GM12878 (cell line): ENCODE results near the gene NRP2. TPM values are rescaled to one million over a fixed set of nuclear protein-coding genes. Genes with fewer than 3 reads are reported as not detected.
A peak's percentile ranks its signal among the peaks of the same experiment; 100 is the strongest.

Experiments
- ATAC-seq: fragments of 200-7000 bp; cut with Tn5 transposase; 3 replicates; pipeline ENCODE4 v1.9.1; 2020; ENCODE audit warnings: mild to moderate bottlenecking, moderate library complexity
- BruUV-seq: library from RNA; stranded (reverse); fragments of 400-500 nt; replicated peaks from 2 replicates; lab custom pipeline; 2021; lab: Mats Ljungman, UMichigan
- CTCF ChIA-PET: fragments of 300-600 bp; sonication (Branson Sonifier 250); formaldehyde crosslinking; extraction: SDS; loops from one replicate; lab custom pipeline; 2021; ENCODE audit warnings: inconsistent platforms; lab: Yijun Ruan, JAX
- POLR2A ChIA-PET: fragments of 350-600 bp; formaldehyde crosslinking; extraction: SDS; loops from one replicate; lab custom pipeline; 2021; ENCODE audit warnings: inconsistent platforms; lab: Charles Lee
- RAD21 ChIA-PET: fragments of 300-600 bp; sonication (Branson Sonifier 250); formaldehyde crosslinking; loops from one replicate; lab custom pipeline; 2023; ENCODE audit warnings: antibody characterized with exemption; ENCODE audit not compliant: unreplicated experiment; lab: Charles Lee
- SMC1A ChIA-PET: fragments of 300-600 bp; sonication (Branson Sonifier 250); formaldehyde crosslinking; loops from one replicate; lab custom pipeline; 2023; ENCODE audit not compliant: unreplicated experiment, uncharacterized antibody; lab: Charles Lee
- DNase-seq: peaks from one replicate; pipeline ENCODE4 v3.0.0-alpha.2; 2011; ENCODE audit warnings: low read depth, low spot score
- FAIRE-seq: peaks from 3 replicates; lab custom pipeline; 2011; peaks lifted over from hg19 to GRCh38; lab: Jason Lieb, UNC
- H2AFZ ChIP-seq: 2 replicates; pipeline ENCODE4 v1.6.0; 2011; ENCODE audit warnings: low read depth, low read length, control low read depth; ENCODE audit not compliant: control insufficient read depth
- H3K27ac ChIP-seq: 2 replicates; pipeline ENCODE4 v1.5.1; 2011; ENCODE audit warnings: control low read depth; ENCODE audit not compliant: control insufficient read depth, insufficient read depth
- H3K27me3 ChIP-seq, 2 experiments: replicated peaks in 1 of 2; 2 replicates each; pipeline versions ENCODE4 v1.6.0 to v1.6.1; 2011; ENCODE audit warnings: low read length in 1 of 2; ENCODE audit not compliant: control insufficient read depth in 2 of 2, insufficient read depth in 2 of 2
- H3K36me3 ChIP-seq, 2 experiments: 2 replicates each; pipeline ENCODE4 v1.5.1; 2011; ENCODE audit warnings: low read length in 1 of 2; ENCODE audit not compliant: control insufficient read depth in 2 of 2, insufficient read depth in 2 of 2
- H3K4me1 ChIP-seq: 2 replicates; pipeline ENCODE4 v1.6.1; 2011; ENCODE audit warnings: mild to moderate bottlenecking, low read length, moderate library complexity, mixed read lengths; ENCODE audit not compliant: control insufficient read depth, insufficient read depth
- H3K4me2 ChIP-seq: 2 replicates; pipeline ENCODE4 v1.6.0; 2011; ENCODE audit warnings: control low read depth; ENCODE audit not compliant: control insufficient read depth, insufficient read depth
- H3K4me3 ChIP-seq: fragments of 200-600 bp; sonication (generic); 2 replicates; pipeline ENCODE4 v1.5.1; 2016
- H3K79me2 ChIP-seq: 2 replicates; pipeline ENCODE4 v1.6.0; 2011; ENCODE audit warnings: low read length; ENCODE audit not compliant: control insufficient read depth, insufficient read depth
- H3K9ac ChIP-seq: 2 replicates; pipeline ENCODE4 v1.8.0; 2011; ENCODE audit warnings: low read length, control low read depth, mixed read lengths; ENCODE audit not compliant: control insufficient read depth, insufficient read depth
- H3K9me3 ChIP-seq: replicated peaks from 3 replicates; pipeline ENCODE4 v1.5.1; 2011; ENCODE audit warnings: mild to moderate bottlenecking, low read length; ENCODE audit not compliant: control insufficient read depth, insufficient read depth
- H4K20me1 ChIP-seq: 2 replicates; pipeline ENCODE4 v1.6.0; 2011; ENCODE audit not compliant: control insufficient read depth, insufficient read depth
- HDAC2 ChIP-seq: fragments of 200-600 bp; sonication (generic); IDR thresholded peaks from 2 replicates; pipeline ENCODE4 v1.6.1; 2017
- IRF4 ChIP-seq: IDR thresholded peaks from 2 replicates; pipeline ENCODE4 v1.6.1; 2011; ENCODE audit warnings: low read depth, low read length
- MAX ChIP-seq: IDR thresholded peaks from 2 replicates; pipeline ENCODE4 v1.6.1; 2012; ENCODE audit warnings: low read depth, low read length, improper control_type of control experiment
- PRDM15 ChIP-seq: fragments of 450-650 bp; formaldehyde crosslinking; IDR thresholded peaks from 2 replicates; pipeline ENCODE4 v1.4.0; 2020; ENCODE audit warnings: mild to moderate bottlenecking, moderate library complexity
- SPI1 ChIP-seq: IDR thresholded peaks from 2 replicates; pipeline ENCODE4 v1.6.1; 2011; ENCODE audit warnings: low read depth, mild to moderate bottlenecking, low read length, moderate library complexity, borderline replicate concordance; ENCODE audit not compliant: insufficient read depth
- WGBS: methylation state at CpG from one replicate; pipeline ENCODE4 v1.1.6; 2016; ENCODE audit warnings: low lambda C conversion rate; ENCODE audit not compliant: insufficient replicate concordance, insufficient coverage; ENCODE audit errors: missing lambda C conversion rate; 5-methylcytosine and 5-hydroxymethylcytosine counted together
- in situ Hi-C: fragments of 300-500 bp; cut with MboI; formaldehyde crosslinking; loops from 9 replicates; pipeline ENCODE4 v1.14.3; 2018; ENCODE audit warnings: mixed read lengths
- intact Hi-C: fragments of 100-400 bp; cut with micrococcal nuclease; formaldehyde crosslinking; loops from one replicate; pipeline ENCODE4 v1.14.2; 2022; ENCODE audit not compliant: unreplicated experiment
- polyA plus RNA-seq, 11 experiments: library from polyadenylated mRNA; depleted of rRNA in 4 of 11; unstranded in 6 of 11; stranded (reverse) in 5 of 11; fragments of >200 nt; fragmentation: Nextera tagmentation in 4 of 11; fragmentation: Illumina TruSeq in 1 of 11; extraction: Ambion mirVana in 4 of 11; extraction: Trizol in 1 of 11; gene quantifications; 1 replicate in 1 of 11; 2 replicates in 10 of 11; pipeline versions ENCODE4 v1.2.1 to v1.2.3, GENCODE V29; 2011 to 2016; ENCODE audit warnings: inconsistent platforms in 2 of 11, missing spikeins in 2 of 11, low read depth in 1 of 11
- total RNA-seq, 4 experiments: library from RNA; depleted of rRNA in 3 of 4; stranded (reverse); fragments of >200 nt in 3 of 4; fragmentation: Illumina TruSeq in 1 of 4; extraction: Trizol in 1 of 4; gene quantifications; 2 replicates each; pipeline versions ENCODE4 v1.2.1 to v1.2.3, GENCODE V29; 2013 to 2021

Gene NRP2
- total and polyA plus RNA-seq, 10 of the 15 experiments (the other 5 are each of a cell fraction or from before 2014, with no cell fraction given) = 0.06 to 1.2 (median 0.46) TPM

GRCh38 chr2:205802941-205803340 lies 120.6 kb downstream of the NRP2 start (continued):
- TF ChIP-seq PRDM15 (no peak), HDAC2 (no peak), IRF4 (no peak)

- RAD21 ChIA-PET = no interaction called here
- no peak for DNase-seq
- no peak overlapping the region for H3K4me2 ChIP-seq
- H3K27ac ChIP-seq = no peak overlapping the region
- H3K79me2 ChIP-seq = no peaks in the 10 kb centered on the region
- H2AFZ ChIP-seq = no peak overlapping the region
- 0% methylated on average over 1 of the region's 1 CpG for WGBS
- H3K36me3 ChIP-seq = no peaks in the 10 kb centered on the region
- no peak for ATAC-seq
- TF ChIP-seq MAX (no peak), SPI1 (0 out of 2 replicates have a peak, but pooled peaks have one; percentile 12)
- no peaks in the 10 kb centered on the region for H4K20me1 ChIP-seq
- BruUV-seq = no TSS peak
- POLR2A ChIA-PET = no interaction called here
- H3K9ac ChIP-seq = no peak overlapping the region
- CTCF ChIA-PET = no interaction called here
- no peak for FAIRE-seq
- no peaks in the 10 kb centered on the region for H3K4me1 ChIP-seq
- SMC1A ChIA-PET = no interaction called here
- no peak overlapping the region for H3K4me3 ChIP-seq
- in situ Hi-C loops = no loop called here
- intact Hi-C loops = no loop called here
- H3K9me3 ChIP-seq = no peaks in the 10 kb centered on the region
- H3K27me3 ChIP-seq = no peaks in the 10 kb centered on the region; a peak in 1 of 4 replicates
These were observed 121.2 kb downstream of the NRP2 start for GRCh38 chr2:205803500-205803899.
